Amygdala (tissue), 56 donors: Measurements from ENCODE around the gene LMX1A.

Experiments used
- DNase-seq, 56 donors: peaks; one replicate each; lab custom pipeline; 2025; lab: John Stamatoyannopoulos, UW

LMX1A gene

GRCh38 chr1:165355977-165356811 lies at the start of gene LMX1A:
Gene LMX1A (minus strand): TSS chr1:165356715. CDS start chr1:165355559, 1,156 bp downstream.
- DNase-seq: no peak

DNA sequence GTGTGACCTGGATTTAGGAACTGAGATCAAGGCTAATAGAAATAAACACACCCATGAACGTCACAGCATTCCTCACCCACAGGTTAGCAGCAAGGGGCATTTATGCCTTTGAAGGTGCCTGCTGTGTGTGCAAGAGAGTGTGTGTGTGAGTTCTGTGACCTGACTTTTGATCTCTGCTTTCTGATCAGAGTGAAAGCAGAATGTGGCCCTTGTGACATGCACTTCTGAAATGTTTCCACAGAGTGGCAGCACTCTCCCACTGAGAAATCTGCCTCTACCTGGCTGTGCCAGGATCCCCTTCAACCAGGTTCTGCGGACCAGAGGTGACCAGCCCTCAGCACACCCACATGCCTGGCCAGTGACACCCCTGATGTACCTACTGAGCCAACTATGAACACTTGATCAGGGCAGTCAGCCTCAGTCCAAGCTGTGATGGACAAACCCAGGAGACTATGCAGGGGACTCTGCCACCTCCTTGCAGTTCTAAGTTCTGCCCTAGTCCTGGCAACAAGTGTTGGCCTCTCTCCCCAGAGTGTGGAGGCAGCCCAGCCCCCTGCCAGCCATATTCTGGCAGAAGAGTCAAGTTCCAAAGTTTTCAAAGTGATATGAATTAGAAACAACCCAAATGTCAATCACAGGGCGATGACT lies 47.4 kb upstream of the LMX1A start:
- peak in 15 of 56 donors; percentile 2 to 38 (median 9) for DNase-seq

DNA sequence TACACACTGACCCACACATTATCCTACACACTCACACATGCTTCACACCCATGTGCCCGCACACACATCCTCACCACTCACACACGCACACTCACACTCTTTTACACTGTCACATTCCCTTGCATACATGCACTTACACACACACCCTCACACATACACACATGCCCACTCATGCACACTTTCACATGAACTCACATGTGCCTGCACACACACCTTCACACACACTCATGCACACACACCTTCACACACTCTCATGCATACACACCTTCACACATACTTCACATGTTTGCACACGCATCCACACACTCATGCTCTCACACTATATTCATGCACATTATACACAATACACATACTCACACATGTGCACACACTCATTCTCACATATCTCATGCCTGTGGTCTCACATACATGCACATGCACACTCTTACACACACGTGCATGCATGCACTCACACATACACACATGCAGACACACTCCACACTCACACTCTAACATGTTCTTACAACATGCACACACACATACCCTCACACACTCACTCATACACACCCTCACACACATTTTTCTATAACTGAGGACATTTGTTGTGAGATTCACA lies 46.1 kb upstream of the LMX1A start:
- no peak for DNase-seq

DNA sequence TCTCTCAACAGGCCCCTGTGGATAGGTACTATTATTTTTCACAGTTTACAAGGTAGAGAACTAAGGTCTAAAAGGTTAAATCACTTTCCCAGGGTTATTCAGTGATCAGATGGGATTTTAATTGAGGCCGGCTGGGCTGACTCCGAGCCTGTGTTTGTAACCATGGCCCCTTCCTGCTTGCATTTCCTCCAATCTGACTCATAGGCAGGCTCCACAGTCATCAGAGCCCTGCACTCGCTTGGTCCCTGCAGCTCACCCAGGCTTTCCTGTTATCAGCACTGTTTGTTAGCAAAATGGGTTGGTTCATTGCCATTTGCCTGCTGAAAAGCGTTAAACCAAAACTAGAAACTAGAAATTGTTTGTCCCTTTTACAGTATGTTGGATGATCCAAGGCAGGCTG lies 41.4 kb upstream of the LMX1A start:
- DNase-seq: no peak

DNA sequence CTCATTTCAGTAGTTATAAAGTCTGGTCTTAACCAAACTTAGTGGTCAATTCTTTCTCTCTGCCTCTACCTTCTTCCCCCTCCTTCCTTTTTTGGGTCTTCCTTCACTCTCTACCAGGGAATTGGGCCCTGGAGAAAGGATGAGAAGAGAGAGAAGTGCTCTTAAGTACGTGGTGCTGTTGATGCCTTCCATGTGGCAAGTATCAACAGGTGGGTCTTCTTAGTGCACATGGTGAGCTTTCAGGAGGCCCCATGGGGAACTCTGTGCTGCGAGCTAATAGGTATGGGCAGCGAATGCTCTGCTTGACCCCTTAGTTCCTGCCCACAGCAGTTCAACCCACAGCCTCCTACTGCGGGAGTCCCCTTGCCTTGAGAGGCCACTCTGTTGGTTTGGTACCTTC lies 39.4 kb upstream of the LMX1A start:
- DNase-seq: no peak

DNA sequence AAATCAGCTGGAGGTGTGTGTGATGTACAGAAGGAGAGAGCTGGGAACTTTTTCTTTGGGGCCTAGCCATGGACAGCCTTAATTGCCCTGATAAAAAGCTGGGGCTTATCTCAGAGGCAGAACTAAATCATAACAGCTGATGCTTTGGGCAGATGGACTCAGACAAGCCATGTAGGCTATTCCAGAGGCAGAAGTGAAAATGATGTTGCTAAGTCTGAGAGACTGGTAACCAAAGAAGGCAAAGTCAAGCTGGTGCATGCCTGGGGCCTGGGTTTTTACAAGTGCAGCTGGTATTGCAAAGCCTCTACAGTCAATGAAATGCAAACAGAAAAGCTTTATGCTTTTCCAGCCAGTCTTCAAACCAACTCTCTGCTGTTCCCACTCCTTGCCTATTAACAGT lies 39.0 kb upstream of the LMX1A start:
- no peak for DNase-seq

GRCh38 chr1:165392634-165393571 lies 36.4 kb upstream of the LMX1A start:
- DNase-seq: peak in 55 of 56 donors; percentile 7 to 81 (median 58)

DNA sequence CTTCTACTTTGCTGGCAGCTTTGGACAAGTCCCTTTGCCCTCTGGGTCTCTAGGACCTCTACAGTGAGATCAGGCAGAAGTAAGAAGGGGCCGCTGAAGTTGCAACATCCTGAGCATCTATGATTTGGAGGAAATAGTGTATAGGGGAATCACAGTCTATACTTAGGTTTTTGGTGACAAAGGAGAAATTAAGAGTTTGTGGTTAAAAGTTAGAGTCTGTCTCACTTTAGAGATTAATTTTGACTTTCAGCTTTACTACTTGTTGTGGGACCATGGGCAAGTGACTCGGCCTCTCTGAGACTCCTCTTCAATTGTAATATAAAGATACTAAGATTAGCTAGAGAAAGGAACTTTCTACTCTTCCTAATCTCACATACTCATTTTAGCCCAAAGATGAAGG lies 33.1 kb upstream of the LMX1A start:
- DNase-seq: no peak

- DNase-seq: no peak
These were observed 31.4 kb upstream of the LMX1A start for GRCh38 chr1:165387961-165388360.

- DNase-seq: no peak
These were observed 31.0 kb upstream of the LMX1A start for GRCh38 chr1:165387505-165387904.

DNA sequence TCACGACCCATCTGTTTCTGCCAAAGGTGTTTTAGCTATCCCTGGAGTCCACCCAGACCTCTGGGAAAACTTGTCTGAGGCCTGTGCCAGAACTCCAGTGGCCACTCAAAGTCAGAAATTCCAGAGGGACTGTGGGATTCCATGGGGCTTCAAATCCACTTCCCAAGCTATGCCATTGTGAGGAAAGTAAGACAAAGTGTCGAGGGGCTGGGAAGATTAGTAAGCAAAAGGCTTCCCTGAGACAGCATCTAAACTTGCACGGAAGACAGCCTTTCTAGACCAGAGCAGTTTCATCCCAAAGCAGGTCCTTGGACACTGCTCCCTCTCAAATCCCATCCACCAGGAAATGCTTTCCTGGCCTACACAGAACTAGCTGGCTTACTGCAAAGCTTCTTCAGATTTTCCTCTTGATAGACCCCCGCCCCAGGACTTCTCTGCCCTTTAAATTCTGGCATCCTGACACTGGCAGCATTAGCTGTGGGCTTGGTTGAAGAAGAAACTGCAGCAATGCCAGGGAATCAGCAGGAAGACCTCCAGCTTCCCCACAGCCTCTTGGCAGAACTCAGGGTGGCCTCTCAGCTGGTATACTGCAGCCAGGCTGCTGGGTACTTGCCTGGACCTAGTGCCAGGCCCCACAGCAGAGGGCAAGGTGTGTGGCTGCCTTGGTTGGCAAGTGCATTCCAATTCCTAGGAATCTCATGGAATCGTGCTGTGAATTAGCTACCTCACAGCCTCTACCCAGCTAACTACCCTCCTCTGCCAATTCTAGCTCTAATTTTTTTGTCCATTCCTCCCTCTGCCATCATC lies 27.3 kb upstream of the LMX1A start:
- DNase-seq: peak in 15 of 56 donors; percentile 3 to 28 (median 11)

GRCh38 chr1:165383067-165383466 lies 26.6 kb upstream of the LMX1A start:
- peak in 27 of 56 donors; percentile 2 to 70 (median 30) for DNase-seq

GRCh38 chr1:165381745-165382505 lies 25.4 kb upstream of the LMX1A start:
- DNase-seq: no peak

- DNase-seq: no peak
These were observed 20.3 kb upstream of the LMX1A start for GRCh38 chr1:165376811-165377311.

DNA sequence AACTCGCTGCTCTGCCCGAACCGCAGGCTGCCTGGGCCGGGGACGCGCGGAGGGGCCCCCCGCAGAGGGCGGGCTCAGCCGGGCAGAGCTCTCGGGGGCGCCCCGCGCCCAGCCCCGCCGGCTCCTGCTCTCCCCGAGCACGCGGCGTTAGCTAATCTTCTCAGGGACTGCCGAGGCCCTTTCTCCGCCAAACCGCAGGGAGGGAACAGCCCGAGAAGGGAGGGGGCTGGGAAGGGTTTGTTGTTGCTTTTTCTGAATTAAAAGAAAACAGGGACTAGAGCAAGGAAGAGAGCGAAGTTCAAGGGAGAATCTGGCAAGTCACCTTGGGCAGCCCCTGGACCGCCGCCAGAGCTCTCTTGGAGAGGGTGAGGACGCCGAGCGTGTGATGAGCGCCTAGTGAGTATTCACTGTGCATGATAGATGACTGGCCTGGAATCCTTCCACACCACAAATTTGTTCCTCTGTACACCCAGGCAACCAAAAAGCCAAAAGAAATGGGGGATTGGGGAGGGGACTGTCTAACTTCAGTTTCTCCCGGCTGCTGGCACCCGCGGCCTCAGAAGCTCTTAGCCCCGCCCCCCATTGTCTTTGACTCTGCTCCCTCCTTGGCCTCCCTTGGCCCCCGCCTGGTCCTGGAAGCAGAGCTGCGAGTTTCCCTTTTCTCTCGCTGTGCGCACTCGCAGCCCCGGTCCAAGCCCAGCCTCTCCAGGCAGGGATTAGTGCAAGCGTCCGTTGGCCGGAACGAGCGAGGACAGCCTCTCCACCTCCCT lies 19.7 kb upstream of the LMX1A start:
- DNase-seq: peak in 50 of 56 donors; percentile 8 to 92 (median 60)

DNA sequence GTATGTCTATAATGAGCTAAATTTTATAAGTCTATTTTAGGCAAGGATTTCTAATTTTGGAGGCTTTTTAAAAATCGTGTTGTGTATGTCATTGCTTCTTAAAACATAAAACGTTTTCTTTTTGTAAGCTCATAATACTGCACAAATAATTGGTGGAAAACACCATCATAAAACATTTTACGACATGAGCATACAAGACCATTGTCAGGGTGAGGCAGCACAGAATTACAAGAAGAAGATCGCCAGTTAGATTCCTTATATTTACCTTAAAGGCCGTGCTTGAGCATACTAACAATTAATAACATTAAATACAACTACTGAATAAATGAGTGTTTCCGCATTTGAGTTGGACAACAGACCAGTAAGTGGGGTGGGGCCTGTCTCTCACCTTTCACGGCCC lies 19.1 kb upstream of the LMX1A start:
- DNase-seq: no peak

GRCh38 chr1:165371588-165372225 lies 15.2 kb upstream of the LMX1A start:
- no peak for DNase-seq
